Activated CD8-positive, alpha-beta memory T cell treated with anti-CD3 and anti-CD28 coated beads for 24 hours (primary cell): ENCODE measurements around the gene TRHDE.

Experiments
- DNase-seq: peaks from one replicate; pipeline ENCODE4 v3.0.0-alpha.2; 2020

Gene TRHDE

GRCh38 chr12:72272091-72272661, at the start of gene TRHDE:
TSS of gene TRHDE (plus strand) at chr12:72272370. CDS start at chr12:72272644, 274 bp downstream.
- no peak for DNase-seq

GRCh38 chr12:72226510-72226909, 45.7 kb upstream of the TRHDE start:
- DNase-seq: no peak

GRCh38 chr12:72228424-72228823, 43.7 kb upstream of the TRHDE start:
- no peak for DNase-seq

GRCh38 chr12:72230589-72230988, 41.6 kb upstream of the TRHDE start:
- DNase-seq: no peak

- no peak for DNase-seq
Observed at GRCh38 chr12:72234886-72235285, 37.3 kb upstream of the TRHDE start.

GRCh38 chr12:72236071-72236705, 36.0 kb upstream of the TRHDE start:
- DNase-seq: no peak

GRCh38 chr12:72241552-72241951, 30.6 kb upstream of the TRHDE start:
- DNase-seq: no peak

- no peak for DNase-seq
Observed at GRCh38 chr12:72242946-72243345, 29.2 kb upstream of the TRHDE start.

- no peak for DNase-seq
Observed at GRCh38 chr12:72246370-72246769, 25.8 kb upstream of the TRHDE start.

- no peak for DNase-seq
Observed at GRCh38 chr12:72250346-72250745, 21.8 kb upstream of the TRHDE start.

GRCh38 chr12:72256725-72257124, 15.4 kb upstream of the TRHDE start:
- DNase-seq: no peak

GRCh38 chr12:72261885-72262284, 10.3 kb upstream of the TRHDE start:
- DNase-seq: no peak

- DNase-seq: no peak
Observed at GRCh38 chr12:72264548-72265175, 7.5 kb upstream of the TRHDE start.

GRCh38 chr12:72267974-72268373, 4.2 kb upstream of the TRHDE start:
- DNase-seq: no peak

- no peak for DNase-seq
Observed at GRCh38 chr12:72268386-72268785, 3.8 kb upstream of the TRHDE start.

GRCh38 chr12:72269491-72269890, 2.7 kb upstream of the TRHDE start:
- no peak for DNase-seq

- no peak for DNase-seq
Observed at GRCh38 chr12:72270246-72270645, 1.9 kb upstream of the TRHDE start.

- DNase-seq: no peak
Observed at GRCh38 chr12:72270961-72271360, 1.2 kb upstream of the TRHDE start.

GRCh38 chr12:72271451-72272090, 599 bp upstream of the TRHDE start:
- no peak for DNase-seq

GRCh38 chr12:72272731-72273498, 745 bp downstream of the TRHDE start:
- DNase-seq: no peak

GRCh38 chr12:72273499-72273837, 1.3 kb downstream of the TRHDE start:
- DNase-seq: no peak

- no peak for DNase-seq
Observed at GRCh38 chr12:72273851-72274351, 1.7 kb downstream of the TRHDE start.

- DNase-seq: no peak
Observed at GRCh38 chr12:72274931-72275330, 2.8 kb downstream of the TRHDE start.
